Measurements from ENCODE around the gene SELP.
A peak's percentile ranks its signal among the peaks of the same experiment; 100 is the strongest.
"Not testable (repeated sequence)": the region's sequence is repeated elsewhere in the genome, so short reads cannot be mapped to it uniquely, and the experiment has no call there.

SELP gene

GRCh38 chr1:169630006-169630405 is at the start of gene SELP:
TSS of gene SELP (minus strand) at chr1:169630124. CDS start at chr1:169630074, 50 bp downstream.
- DNase-seq = no peak

GRCh38 chr1:169679692-169680091 is 49.8 kb upstream of the SELP start:
- no peak for DNase-seq

- no peak for DNase-seq
Observed at GRCh38 chr1:169676001-169676400, 46.1 kb upstream of the SELP start.

- DNase-seq = no peak
Observed at GRCh38 chr1:169670836-169671235, 40.9 kb upstream of the SELP start.

GRCh38 chr1:169670244-169670643 is 40.3 kb upstream of the SELP start:
- DNase-seq = not testable (repeated sequence)

GRCh38 chr1:169667699-169668596 is 38.0 kb upstream of the SELP start:
- not testable (repeated sequence) for DNase-seq

- not testable (repeated sequence) for DNase-seq
Observed at GRCh38 chr1:169667227-169667639, 37.3 kb upstream of the SELP start.

GRCh38 chr1:169662680-169663079 is 32.8 kb upstream of the SELP start:
- not testable (repeated sequence) for DNase-seq

GRCh38 chr1:169661066-169661465 is 31.1 kb upstream of the SELP start:
- DNase-seq = not testable (repeated sequence)

GRCh38 chr1:169658777-169659176 is 28.9 kb upstream of the SELP start:
- not testable (repeated sequence) for DNase-seq

GRCh38 chr1:169653873-169654272 is 23.9 kb upstream of the SELP start:
- DNase-seq = peak in 2 of 56 donors; percentile 5 to 39

GRCh38 chr1:169651035-169651434 is 21.1 kb upstream of the SELP start:
- no peak for DNase-seq

- DNase-seq = no peak
Observed at GRCh38 chr1:169650551-169650950, 20.6 kb upstream of the SELP start.

- no peak for DNase-seq
Observed at GRCh38 chr1:169648709-169649108, 18.8 kb upstream of the SELP start.

GRCh38 chr1:169648187-169648586 is 18.3 kb upstream of the SELP start:
- no peak for DNase-seq

- DNase-seq = no peak
Observed at GRCh38 chr1:169647512-169647911, 17.6 kb upstream of the SELP start.

- no peak for DNase-seq
Observed at GRCh38 chr1:169644297-169644696, 14.4 kb upstream of the SELP start.

GRCh38 chr1:169634877-169635276 is 5.0 kb upstream of the SELP start:
- no peak for DNase-seq

- DNase-seq = no peak
Observed at GRCh38 chr1:169634145-169634544, 4.2 kb upstream of the SELP start.

GRCh38 chr1:169631249-169631648 is 1.3 kb upstream of the SELP start:
- no peak for DNase-seq

GRCh38 chr1:169624912-169625311 is 5.0 kb downstream of the SELP start:
- no peak for DNase-seq

GRCh38 chr1:169624122-169624521 is 5.8 kb downstream of the SELP start:
- DNase-seq = no peak
